ENCODE data around the gene C10orf62.

DNA sequence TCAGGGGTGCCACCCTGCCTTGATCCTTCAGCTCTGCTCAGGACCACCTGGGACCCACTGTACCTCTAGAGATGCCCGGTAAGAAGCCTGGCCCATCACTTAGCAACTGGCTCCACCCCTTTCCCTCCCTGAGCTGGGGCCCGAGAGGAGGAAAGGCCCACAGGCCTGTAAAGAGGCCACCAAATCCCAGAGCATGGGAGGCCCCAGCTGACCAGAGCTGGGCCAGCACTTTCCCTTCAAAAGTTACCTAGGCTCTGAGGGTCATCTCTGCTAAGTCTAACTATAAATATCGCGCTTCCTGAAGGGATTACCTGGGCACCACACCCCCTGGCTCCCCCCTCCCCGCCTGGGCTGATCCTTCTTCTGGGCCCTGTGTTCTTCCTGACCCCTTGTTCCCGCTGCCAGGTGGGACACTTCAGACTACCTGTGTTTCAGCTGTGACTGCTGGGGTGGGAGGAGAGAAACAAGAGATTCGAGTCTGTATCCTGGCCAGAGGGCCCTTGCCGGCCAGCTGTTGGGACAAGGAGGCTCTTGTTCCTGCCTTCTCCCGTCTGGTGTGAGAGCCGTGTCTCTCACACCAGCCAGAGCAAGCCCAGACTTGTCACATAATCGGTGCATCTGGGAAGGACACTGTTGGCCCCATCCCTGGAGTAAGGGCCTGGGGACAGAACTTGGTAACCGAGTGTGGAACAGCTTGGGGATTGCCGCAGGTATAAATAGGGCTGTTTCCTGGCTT lies 39.8 kb upstream of the C10orf62 start:
- TF ChIP-seq, protein P1, sequence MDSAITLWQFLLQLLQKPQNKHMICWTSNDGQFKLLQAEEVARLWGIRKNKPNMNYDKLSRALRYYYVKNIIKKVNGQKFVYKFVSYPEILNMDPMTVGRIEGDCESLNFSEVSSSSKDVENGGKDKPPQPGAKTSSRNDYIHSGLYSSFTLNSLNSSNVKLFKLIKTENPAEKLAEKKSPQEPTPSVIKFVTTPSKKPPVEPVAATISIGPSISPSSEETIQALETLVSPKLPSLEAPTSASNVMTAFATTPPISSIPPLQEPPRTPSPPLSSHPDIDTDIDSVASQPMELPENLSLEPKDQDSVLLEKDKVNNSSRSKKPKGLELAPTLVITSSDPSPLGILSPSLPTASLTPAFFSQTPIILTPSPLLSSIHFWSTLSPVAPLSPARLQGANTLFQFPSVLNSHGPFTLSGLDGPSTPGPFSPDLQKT (IDR thresholded peaks at IDR 0.05; ENCODE audit: borderline replicate concordance, low read depth, low read length) = no peak
- TF ChIP-seq, protein P2, sequence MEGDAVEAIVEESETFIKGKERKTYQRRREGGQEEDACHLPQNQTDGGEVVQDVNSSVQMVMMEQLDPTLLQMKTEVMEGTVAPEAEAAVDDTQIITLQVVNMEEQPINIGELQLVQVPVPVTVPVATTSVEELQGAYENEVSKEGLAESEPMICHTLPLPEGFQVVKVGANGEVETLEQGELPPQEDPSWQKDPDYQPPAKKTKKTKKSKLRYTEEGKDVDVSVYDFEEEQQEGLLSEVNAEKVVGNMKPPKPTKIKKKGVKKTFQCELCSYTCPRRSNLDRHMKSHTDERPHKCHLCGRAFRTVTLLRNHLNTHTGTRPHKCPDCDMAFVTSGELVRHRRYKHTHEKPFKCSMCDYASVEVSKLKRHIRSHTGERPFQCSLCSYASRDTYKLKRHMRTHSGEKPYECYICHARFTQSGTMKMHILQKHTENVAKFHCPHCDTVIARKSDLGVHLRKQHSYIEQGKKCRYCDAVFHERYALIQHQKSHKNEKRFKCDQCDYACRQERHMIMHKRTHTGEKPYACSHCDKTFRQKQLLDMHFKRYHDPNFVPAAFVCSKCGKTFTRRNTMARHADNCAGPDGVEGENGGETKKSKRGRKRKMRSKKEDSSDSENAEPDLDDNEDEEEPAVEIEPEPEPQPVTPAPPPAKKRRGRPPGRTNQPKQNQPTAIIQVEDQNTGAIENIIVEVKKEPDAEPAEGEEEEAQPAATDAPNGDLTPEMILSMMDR (tag by site-specific recombination; IDR thresholded peaks at IDR 0.05) = no peak

Measured in HEK293 (cell line).